ENCODE results near the gene ZNRF3.

ZNRF3 gene

GRCh38 chr22:28953976-28954880, 70.9 kb downstream of the ZNRF3 start:
- no peak for DNase-seq (ENCODE audit: low read depth)

- no peak for DNase-seq (ENCODE audit: low read depth)
Measured at GRCh38 chr22:28955817-28956216, 72.4 kb downstream of the ZNRF3 start.

- DNase-seq (ENCODE audit: low read depth) = no peak
Measured at GRCh38 chr22:28956506-28956905, 73.1 kb downstream of the ZNRF3 start.

GRCh38 chr22:28958611-28959010, 75.2 kb downstream of the ZNRF3 start:
- DNase-seq (ENCODE audit: low read depth) = no peak

- DNase-seq (ENCODE audit: low read depth) = no peak
Measured at GRCh38 chr22:28962042-28962554, 78.7 kb downstream of the ZNRF3 start.

GRCh38 chr22:28963362-28963761, 80.0 kb downstream of the ZNRF3 start:
- DNase-seq (ENCODE audit: low read depth) = no peak

GRCh38 chr22:28967163-28967665, 83.8 kb downstream of the ZNRF3 start:
- no peak for DNase-seq (ENCODE audit: low read depth)

- DNase-seq (ENCODE audit: low read depth) = no peak
Measured at GRCh38 chr22:28967969-28968368, 84.6 kb downstream of the ZNRF3 start.

- no peak for DNase-seq (ENCODE audit: low read depth)
Measured at GRCh38 chr22:28969401-28970168, 86.2 kb downstream of the ZNRF3 start.

- no peak for DNase-seq (ENCODE audit: low read depth)
Measured at GRCh38 chr22:28973352-28973751, 90.0 kb downstream of the ZNRF3 start.

- DNase-seq (ENCODE audit: low read depth) = no peak
Measured at GRCh38 chr22:28977060-28977459, 93.7 kb downstream of the ZNRF3 start.

- DNase-seq (ENCODE audit: low read depth) = no peak
Measured at GRCh38 chr22:28977481-28977971, 94.2 kb downstream of the ZNRF3 start.

- no peak for DNase-seq (ENCODE audit: low read depth)
Measured at GRCh38 chr22:28978158-28978557, 94.8 kb downstream of the ZNRF3 start.

GRCh38 chr22:28978863-28979796, 95.8 kb downstream of the ZNRF3 start:
- DNase-seq (ENCODE audit: low read depth) = no peak

GRCh38 chr22:28980326-28980725, 97.0 kb downstream of the ZNRF3 start:
- DNase-seq (ENCODE audit: low read depth) = no peak

GRCh38 chr22:28981818-28982499, 98.6 kb downstream of the ZNRF3 start:
- no peak for DNase-seq (ENCODE audit: low read depth)

- no peak for DNase-seq (ENCODE audit: low read depth)
Measured at GRCh38 chr22:28983190-28983589, 99.8 kb downstream of the ZNRF3 start.

- no peak for DNase-seq (ENCODE audit: low read depth)
Measured at GRCh38 chr22:28983788-28984441, 100.5 kb downstream of the ZNRF3 start.

- DNase-seq (ENCODE audit: low read depth) = no peak
Measured at GRCh38 chr22:28984482-28985158, 101.2 kb downstream of the ZNRF3 start.

Data from HS-5 (cell line).